WTC11 (cell line): ENCODE data around the gene RIPK1.

Experiments
- ZNF121 ChIP-seq: sonication (generic); formaldehyde crosslinking; IDR thresholded peaks from 2 replicates; pipeline ENCODE4 v1.8.0; 2023; ENCODE audit warnings: missing genetic modification reagents
- TF ChIP-seq, protein P1 (sequence below): fragments of 200-600 bp; IDR thresholded peaks from 2 replicates; pipeline ENCODE4 v1.8.0; 2022; ENCODE audit warnings: antibody characterized with exemption
- TF ChIP-seq, protein P2 (sequence below): sonication (generic); formaldehyde crosslinking; IDR thresholded peaks from 2 replicates; pipeline ENCODE4 v1.8.1; 2022; ENCODE audit warnings: low read depth, mild to moderate bottlenecking, moderate library complexity, missing genetic modification reagents, borderline replicate concordance

DNA sequence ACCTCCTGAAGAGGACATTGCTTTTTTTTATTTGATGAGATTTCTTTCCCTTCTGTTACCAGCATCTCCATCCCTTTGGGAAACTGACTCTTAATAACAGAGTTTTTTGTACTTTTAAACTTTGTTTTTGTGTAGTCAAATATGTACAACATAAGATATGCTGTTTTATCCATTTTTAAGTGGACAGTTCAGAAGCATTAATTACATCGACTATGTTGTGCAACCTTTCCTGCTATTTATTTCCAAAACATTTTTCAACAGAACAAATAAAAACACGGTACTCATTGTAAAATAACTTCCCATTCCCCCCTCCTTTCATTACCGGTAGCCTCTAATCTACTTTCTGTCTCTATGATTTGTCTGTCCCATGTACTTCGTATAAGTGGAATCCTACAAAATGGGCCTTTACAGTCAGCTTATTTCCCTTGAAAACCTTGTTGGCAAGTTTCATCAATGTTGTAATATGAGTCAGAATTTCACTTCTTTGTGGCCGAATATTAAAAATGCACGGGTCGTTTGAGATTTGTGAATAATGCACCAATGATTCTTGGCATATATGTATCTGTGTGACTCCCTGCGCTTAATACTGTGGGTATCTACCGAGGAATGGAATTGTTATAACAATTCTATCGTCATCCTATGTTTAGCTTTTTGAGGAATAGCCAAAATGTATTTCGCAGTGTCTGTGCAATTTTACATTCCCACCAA lies 11.1 kb upstream of the RIPK1 start:
- TF ChIP-seq, protein P1, sequence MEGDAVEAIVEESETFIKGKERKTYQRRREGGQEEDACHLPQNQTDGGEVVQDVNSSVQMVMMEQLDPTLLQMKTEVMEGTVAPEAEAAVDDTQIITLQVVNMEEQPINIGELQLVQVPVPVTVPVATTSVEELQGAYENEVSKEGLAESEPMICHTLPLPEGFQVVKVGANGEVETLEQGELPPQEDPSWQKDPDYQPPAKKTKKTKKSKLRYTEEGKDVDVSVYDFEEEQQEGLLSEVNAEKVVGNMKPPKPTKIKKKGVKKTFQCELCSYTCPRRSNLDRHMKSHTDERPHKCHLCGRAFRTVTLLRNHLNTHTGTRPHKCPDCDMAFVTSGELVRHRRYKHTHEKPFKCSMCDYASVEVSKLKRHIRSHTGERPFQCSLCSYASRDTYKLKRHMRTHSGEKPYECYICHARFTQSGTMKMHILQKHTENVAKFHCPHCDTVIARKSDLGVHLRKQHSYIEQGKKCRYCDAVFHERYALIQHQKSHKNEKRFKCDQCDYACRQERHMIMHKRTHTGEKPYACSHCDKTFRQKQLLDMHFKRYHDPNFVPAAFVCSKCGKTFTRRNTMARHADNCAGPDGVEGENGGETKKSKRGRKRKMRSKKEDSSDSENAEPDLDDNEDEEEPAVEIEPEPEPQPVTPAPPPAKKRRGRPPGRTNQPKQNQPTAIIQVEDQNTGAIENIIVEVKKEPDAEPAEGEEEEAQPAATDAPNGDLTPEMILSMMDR: no peak
- no peak for TF ChIP-seq ZNF121 (CRISPR knock-in tag)
- TF ChIP-seq, protein P2, sequence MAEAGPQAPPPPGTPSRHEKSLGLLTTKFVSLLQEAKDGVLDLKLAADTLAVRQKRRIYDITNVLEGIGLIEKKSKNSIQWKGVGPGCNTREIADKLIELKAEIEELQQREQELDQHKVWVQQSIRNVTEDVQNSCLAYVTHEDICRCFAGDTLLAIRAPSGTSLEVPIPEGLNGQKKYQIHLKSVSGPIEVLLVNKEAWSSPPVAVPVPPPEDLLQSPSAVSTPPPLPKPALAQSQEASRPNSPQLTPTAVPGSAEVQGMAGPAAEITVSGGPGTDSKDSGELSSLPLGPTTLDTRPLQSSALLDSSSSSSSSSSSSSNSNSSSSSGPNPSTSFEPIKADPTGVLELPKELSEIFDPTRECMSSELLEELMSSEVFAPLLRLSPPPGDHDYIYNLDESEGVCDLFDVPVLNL: no peak
